HG02610 (cell line): ENCODE data around the gene SCRN2.

Source experiments
- ATAC-seq: cut with Tn5 transposase; IDR thresholded peaks from one replicate; pipeline ENCODE4 v1.9.1; 2021; ENCODE audit warnings: mild to moderate bottlenecking, moderate library complexity; ENCODE audit not compliant: unreplicated experiment

The SCRN2 gene

DNA sequence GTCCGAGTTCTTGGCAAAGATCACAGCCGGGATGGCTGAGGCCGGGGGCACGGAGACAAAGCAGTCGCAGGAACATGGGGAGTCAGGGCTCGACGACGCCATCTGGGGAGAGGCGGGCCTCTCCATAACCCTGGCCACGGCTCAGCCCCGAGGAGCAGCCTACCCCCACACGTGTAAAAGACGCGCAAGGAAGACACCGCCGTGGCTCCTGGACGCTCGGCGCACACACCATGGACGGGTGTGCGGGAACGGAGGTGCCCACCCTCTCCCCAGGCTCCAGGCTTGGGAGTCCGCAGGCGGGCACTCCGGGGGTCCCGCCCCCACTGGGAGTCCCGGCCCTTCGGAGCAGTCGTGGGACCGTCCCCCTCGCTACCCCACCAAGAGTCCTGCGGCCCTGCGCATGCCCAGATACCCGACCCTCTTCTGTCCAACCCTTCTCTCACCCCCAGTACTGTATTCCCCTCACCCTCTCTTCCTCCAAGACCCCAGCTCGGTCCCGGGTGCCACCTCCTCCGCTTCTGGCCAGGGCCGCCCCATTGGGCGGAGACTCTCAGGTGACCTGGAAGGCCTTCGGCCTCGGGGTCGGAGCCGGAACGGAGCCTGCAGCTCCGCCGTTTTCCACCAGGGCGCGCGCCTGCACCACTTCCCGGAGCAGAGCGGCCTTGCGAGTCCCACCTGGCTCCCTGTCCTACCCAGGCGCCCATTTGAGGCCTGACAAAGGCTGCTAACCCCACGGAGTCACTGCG is at the start of gene SCRN2:
Gene SCRN2, minus strand, starts transcription at position 532 of the 746 bp plus-strand sequence. Its CDS starts 430 bp downstream, at position 102.
- ATAC-seq: peak; percentile 83

- ATAC-seq: peak; percentile 61
These were observed 48.9 kb upstream of the SCRN2 start for GRCh38 chr17:47889734-47890529.

- no peak for ATAC-seq
These were observed 47.2 kb upstream of the SCRN2 start for GRCh38 chr17:47888293-47888692.

DNA sequence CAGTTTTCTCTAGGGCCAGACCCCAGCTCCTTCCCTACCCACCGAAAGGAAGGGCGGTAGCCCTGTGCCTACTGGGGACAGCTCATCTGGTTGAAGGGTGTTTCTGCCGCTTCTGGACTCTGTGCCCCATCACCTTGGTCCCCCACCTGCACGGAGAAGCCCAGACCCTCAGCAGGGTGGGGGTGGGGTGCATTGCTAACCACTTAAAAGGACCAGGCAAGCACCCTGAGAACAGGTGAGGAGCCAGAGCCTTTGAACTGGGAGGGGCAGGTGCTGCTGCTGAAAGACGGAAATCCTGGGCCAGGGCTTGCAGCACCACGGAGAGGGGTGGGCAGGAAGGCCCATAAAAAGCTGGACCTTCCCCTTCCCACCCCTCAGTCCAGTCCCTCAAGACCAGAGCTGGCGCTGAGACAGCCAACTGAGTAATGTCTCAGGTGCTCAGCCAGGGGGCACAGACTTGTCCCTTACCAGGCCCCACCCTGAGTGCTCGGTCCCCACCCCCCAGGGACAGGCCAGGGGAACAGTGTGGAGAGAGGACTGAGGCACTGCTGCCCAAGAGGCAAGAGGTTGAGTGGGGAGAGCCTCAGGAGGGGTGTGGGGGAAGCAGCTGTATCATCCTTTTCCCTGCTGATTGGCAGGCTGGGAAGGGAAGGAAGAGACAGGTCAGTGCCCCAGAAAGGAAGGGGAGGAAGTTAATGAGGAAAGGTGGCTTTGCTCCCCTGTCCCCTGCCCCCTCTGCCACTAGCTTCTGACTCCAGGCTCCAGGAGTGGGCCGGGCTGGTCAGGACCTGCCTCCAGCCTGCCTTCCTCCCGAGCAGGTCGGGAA is 44.0 kb upstream of the SCRN2 start:
- ATAC-seq: no peak

GRCh38 chr17:47884427-47884740 is 43.3 kb upstream of the SCRN2 start:
- no peak for ATAC-seq

GRCh38 chr17:47883589-47884426 is 42.7 kb upstream of the SCRN2 start:
- ATAC-seq: no peak

- ATAC-seq: no peak
These were observed 41.9 kb upstream of the SCRN2 start for GRCh38 chr17:47882695-47883588.

DNA sequence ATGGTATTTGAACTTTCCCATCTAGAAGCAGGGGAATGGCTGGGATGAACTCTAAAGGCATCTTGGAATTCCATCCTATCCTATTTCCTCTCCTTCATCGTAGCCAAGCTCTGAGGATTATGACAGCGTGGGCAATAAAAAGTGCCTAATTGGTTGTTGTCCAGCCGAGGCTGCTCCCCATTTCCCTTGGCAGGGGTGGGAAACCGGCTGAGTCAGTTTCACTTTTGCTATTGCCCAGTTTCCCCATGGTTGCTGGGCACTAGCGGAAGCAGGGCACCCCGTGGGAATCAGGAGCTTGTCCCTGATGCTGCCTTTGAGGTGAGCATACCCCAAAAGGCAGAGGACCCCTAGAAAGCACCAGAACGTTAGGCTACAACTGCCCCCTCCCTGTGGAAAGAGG is 41.2 kb upstream of the SCRN2 start:
- ATAC-seq: no peak

- ATAC-seq: no peak
These were observed 38.8 kb upstream of the SCRN2 start for GRCh38 chr17:47879776-47880454.

DNA sequence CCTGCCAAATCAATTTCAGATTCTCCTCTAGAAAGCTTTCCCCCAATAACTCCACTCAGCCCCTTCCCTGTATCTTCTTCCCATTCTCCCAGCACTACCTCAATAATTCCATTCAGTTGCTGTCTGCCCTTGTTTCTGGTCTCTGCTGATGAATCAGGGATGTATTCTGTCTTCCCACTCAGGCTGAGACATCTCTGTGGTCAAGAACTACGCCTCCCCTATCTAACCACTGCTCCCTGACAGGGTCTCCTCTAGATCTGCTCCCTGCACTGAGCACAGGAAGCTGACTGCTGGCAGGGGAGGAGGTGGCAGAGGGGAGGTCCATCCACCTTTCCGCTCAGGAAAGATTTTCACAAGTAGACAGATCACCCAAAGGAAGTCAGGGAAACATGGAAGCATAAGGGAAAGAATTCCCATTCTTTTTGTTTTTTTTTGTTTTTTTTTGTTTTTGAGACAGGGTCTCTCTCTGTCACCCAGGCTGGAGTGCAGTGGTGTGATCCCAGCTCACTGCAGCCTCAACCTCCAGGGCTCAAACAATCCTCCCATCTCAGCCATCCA is 38.0 kb upstream of the SCRN2 start:
- no peak for ATAC-seq

DNA sequence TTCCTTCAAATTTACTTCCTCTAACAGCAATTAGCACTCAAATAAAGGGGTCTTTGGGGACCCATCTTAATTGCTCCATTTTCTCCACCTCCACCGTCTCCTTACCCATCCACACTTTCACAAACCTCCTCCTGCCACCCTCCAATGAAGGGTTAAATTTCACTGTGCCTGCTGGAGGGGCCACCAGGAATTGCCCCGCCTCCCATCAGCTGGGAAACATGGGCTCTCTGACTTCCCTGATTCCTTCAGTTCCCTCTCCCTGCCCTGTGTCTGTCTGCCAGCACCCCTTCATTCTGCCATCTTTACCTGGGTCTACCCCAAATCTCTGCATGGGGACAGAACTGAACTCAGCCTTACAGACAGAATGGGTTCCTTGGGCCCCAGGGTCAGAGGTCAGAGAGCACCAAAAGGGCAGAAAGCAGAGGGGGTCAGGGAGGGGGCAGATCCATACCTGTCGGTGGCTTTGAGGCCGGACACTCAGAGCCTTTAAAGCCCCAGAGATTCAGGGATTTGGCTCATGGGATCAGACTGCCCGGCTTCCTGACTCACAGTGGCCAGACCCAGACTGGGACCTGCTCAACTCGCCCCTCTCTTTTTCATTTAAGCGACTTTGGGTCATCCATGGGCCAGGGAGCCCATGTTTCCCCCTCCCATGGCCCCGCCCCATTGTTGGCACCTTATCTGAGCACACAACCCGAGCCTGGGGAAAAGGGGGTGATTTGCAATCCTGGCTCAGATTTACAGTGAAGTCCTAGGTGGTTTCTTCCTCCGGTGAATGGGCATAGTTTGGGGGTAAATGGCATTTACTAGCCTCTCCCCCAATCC is 37.3 kb upstream of the SCRN2 start:
- no peak for ATAC-seq

- no peak for ATAC-seq
These were observed 36.4 kb upstream of the SCRN2 start for GRCh38 chr17:47877368-47878034.

GRCh38 chr17:47875011-47875985 is 34.2 kb upstream of the SCRN2 start:
- ATAC-seq: no peak

DNA sequence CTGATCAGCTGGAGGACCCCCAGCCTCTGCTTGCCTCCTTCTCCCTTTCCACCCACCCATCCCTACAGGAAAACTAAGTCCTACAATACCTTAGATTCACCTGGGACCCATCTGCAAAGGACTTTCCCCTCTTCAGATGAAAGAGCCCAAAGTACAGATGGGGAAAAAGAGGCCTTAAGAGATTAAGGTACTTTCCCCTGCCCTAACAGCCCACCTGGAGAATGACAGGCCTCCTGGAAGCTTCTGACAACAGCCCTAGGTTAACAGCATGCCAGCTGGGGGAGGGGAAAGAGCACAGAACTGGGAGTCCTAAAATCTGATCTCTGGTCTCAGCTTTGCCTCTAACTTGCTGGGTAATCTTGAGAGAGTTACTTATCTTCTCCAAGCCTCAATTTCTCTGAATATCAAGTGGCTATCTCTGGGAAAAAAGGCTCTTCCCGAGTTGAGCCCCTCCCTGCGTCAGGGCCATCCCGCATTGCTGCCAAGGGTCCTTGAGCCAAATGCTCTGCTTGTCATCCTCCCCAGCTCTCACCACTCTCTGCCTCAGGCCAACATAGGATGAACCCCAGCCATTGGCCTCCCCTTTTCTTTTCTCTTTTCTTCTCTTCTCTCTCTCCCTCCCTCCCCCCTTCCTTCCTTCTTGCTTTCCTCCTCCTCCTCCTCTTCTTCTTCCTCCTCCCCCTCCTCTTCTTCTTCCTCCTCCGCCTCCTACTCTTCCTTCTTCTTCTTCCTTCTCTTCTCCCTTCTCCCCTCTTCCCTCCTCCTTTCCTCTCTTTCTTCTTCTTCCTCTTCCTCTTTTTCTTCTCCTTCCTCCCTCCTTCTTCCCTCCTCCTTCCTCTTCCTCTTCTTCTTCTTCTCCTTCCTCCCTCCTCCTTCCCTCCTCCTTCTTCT is 32.4 kb upstream of the SCRN2 start:
- no peak for ATAC-seq

DNA sequence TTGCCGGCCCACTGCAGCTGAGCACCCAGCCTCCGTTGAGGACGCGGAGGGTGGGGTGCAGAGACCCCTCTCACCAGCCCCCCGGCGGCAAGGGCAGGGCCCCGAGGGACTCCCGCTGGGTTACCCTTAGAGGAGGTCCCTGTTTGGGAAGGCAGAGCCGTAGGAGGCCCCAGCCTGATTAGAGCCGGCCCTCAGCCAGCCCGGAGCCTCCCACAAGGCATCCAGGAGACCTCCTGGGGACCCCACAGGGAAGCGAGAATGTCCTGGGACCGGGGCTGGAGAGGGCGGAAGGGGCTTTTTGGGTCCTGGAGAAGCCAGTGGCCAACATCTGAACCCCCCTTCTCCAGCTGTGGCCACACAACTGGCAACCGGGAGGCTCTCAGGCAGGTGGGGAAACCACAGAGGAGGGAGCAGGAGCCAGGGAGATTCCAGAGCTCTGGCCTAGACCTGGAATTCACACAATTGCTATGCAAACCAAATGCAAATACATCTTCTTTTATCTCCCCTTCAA is 31.6 kb upstream of the SCRN2 start:
- ATAC-seq: no peak
